Gastroesophageal sphincter (tissue), 4 donors: ENCODE results near the gene AGPAT1. TPM values are rescaled to one million over a fixed set of nuclear protein-coding genes. Genes with fewer than 3 reads are reported as not detected.

Experiments
- ATAC-seq: fragments of 150-250 bp; one replicate; pipeline ENCODE4 v1.9.1; 2016; ENCODE audit warnings: mild to moderate bottlenecking, moderate library complexity
- H3K27ac ChIP-seq, 4 donors: fragments of 200-600 bp; sonication (generic) in 3 of 4; 1 replicate in 3 of 4; 2 replicates in 1 of 4; pipeline ENCODE4 v1.5.1; 2016 to 2019
- H3K27me3 ChIP-seq: fragments of 200-600 bp; sonication (generic); one replicate; pipeline ENCODE4 v1.5.1; 2019
- H3K36me3 ChIP-seq, 2 donors: fragments of 200-600 bp; sonication (generic); one replicate each; pipeline ENCODE4 v1.5.1; 2019; ENCODE audit warnings: control low read depth in 1 of 2
- H3K4me1 ChIP-seq, 3 donors: fragments of 200-600 bp; sonication (generic); 1 replicate in 2 of 3; 2 replicates in 1 of 3; pipeline ENCODE4 v1.5.1; 2016 to 2019; ENCODE audit warnings: control low read depth in 2 of 3
- H3K4me3 ChIP-seq, 2 donors: fragments of 200-600 bp; sonication (generic); one replicate each; pipeline ENCODE4 v1.5.1; 2019; ENCODE audit warnings: mild to moderate bottlenecking in 1 of 2, moderate library complexity in 1 of 2
- H3K9me3 ChIP-seq, 3 donors: fragments of 200-600 bp; sonication (generic); one replicate each; pipeline ENCODE4 v1.5.1; 2017 to 2019; ENCODE audit warnings: control low read depth in 2 of 3
- EP300 ChIP-seq: sonication (generic); formaldehyde crosslinking; IDR thresholded peaks from one replicate; pipeline ENCODE4 v1.6.1; 2017; ENCODE audit warnings: antibody characterized with exemption, mild to moderate bottlenecking
- POLR2A ChIP-seq, 2 donors: fragments of 450-650 bp; IDR thresholded peaks; one replicate each; pipeline ENCODE4 v1.6.1; 2017; ENCODE audit warnings: antibody characterized with exemption in 2 of 2, mild to moderate bottlenecking in 2 of 2, moderate library complexity in 1 of 2
- POLR2AphosphoS5 ChIP-seq: sonication (generic); formaldehyde crosslinking; IDR thresholded peaks from one replicate; pipeline ENCODE4 v1.6.1; 2017; ENCODE audit warnings: antibody characterized with exemption
- WGBS, 2 donors: methylation state at CpG; one replicate each; pipeline ENCODE4 v1.1.5; 2018; ENCODE audit warnings: low coverage in 1 of 2; 5-methylcytosine and 5-hydroxymethylcytosine counted together
- total RNA-seq, 4 donors: library from RNA; depleted of rRNA; stranded (reverse); fragments of >200 nt; gene quantifications; one replicate each; pipeline ENCODE4 v1.1.0, GENCODE V29; 2016
- TF ChIP-seq, protein P1 (sequence below), 4 experiments: fragments of 200-600 bp in 2 of 4; fragments of 450-650 bp in 2 of 4; sonication (generic) in 1 of 4; IDR thresholded peaks; one replicate each; pipeline ENCODE4 v1.5.1; 2017 to 2019; ENCODE audit warnings: antibody characterized with exemption in 4 of 4, mild to moderate bottlenecking in 2 of 4, moderate library complexity in 2 of 4

The AGPAT1 gene
- total RNA-seq, 4 donors from 2014 or later: 45.6 to 70.5 (median 54.6) TPM

DNA sequence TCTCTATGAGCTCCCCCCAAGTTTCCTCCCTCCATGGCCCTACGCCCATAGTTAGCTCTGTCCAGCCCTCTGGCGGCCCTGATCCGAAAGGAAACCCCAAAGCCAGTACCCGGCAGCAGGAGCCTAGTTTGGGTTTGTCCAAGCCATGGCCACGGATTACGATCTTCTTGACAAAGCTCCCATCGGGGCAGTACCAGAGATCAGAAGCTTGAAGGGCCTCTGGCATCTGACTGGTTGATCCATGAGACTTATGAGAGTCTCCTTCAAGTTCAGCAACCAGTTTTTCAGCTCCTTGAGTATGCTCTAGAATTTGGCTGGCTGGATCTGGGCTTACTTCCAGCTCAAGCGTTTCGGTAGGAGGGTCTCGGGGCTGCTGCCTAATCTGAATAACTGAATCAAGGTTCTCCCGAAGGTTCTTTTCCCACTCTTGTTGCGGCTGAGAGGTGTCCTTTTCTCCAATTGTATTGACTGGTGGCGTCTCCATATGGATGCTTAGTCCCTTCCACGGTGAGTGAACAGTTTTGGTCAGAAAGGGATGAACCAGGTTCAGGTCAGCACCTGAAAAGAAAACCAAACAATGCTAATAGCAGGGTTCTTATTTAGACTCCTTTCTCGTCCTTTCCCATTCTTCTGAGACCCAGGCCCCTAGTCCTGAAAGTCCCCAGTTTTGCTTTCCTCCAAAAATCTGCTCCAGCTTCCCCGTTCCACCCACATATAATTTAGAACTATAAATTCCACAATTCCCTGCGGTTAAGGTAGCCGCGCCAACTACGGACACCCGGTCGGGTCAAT is 46.4 kb downstream of the AGPAT1 start:
- Histone ChIP-seq H3K4me1 (peaks cover 7 to 49% (median 24%) of the 10 kb centered on the region in 3 donors), H3K27ac (peak overlapping the region; percentile 47 to 93 (median 92)), H3K4me3 (peak overlapping the region; percentile 50 to 89), H3K36me3 (peaks cover 0 to 25% of the 10 kb centered on the region in 2 donors), H3K27me3 (no peaks in the 10 kb centered on the region), H3K9me3 (no peaks in the 10 kb centered on the region)
- 18 to 37% methylated on average over 8 to 16 of the region's 22 CpGs for WGBS, 2 donors
- TF ChIP-seq POLR2A (IDR thresholded peaks at IDR 0.05): no peak
- TF ChIP-seq POLR2AphosphoS5: peak; percentile 87
- ATAC-seq: peak; percentile 50

DNA sequence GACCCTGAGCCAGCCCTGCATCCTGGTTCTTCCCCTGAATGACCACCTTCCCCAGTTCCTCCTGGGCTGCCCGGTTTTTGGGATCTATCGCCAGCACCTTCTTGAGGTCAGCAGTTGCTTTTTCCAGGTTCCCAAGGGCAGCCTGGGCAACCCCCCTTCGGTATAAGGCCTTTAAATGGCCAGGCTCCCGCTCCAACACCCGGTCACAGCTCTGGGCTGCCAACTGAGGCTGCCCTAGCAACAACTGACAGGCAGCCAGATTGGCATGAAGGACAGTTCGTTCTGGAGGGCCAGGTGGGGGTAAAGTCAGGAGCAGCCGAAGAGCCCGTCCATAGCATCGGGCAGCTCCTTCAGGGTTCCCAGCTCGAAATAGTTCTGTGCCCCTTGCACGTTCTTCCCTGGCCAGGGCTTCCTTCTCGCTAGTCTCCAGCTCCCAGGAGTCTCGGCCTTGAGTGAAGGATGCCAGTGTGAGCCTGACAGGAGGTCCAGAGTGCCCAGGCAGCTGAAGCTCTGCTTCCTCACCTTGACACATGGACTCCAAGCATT is 47.1 kb downstream of the AGPAT1 start:
- Histone ChIP-seq H3K4me3 (peak overlapping the region in 1 of 2 donors; percentile 89), H3K36me3 (peaks cover 0 to 32% of the 10 kb centered on the region in 2 donors), H3K9me3 (no peaks in the 10 kb centered on the region), H3K27me3 (no peaks in the 10 kb centered on the region), H3K4me1 (peaks cover 7 to 50% (median 24%) of the 10 kb centered on the region in 3 donors), H3K27ac (peak overlapping the region in 3 of 4 donors; percentile 91 to 93 (median 92))
- WGBS, 2 donors: 93% methylated on average over 8 of the region's 13 CpGs; no CpG with 5 or more reads in 1 of the 2 donors
- TF ChIP-seq, protein P1, sequence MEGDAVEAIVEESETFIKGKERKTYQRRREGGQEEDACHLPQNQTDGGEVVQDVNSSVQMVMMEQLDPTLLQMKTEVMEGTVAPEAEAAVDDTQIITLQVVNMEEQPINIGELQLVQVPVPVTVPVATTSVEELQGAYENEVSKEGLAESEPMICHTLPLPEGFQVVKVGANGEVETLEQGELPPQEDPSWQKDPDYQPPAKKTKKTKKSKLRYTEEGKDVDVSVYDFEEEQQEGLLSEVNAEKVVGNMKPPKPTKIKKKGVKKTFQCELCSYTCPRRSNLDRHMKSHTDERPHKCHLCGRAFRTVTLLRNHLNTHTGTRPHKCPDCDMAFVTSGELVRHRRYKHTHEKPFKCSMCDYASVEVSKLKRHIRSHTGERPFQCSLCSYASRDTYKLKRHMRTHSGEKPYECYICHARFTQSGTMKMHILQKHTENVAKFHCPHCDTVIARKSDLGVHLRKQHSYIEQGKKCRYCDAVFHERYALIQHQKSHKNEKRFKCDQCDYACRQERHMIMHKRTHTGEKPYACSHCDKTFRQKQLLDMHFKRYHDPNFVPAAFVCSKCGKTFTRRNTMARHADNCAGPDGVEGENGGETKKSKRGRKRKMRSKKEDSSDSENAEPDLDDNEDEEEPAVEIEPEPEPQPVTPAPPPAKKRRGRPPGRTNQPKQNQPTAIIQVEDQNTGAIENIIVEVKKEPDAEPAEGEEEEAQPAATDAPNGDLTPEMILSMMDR (IDR thresholded peaks at IDR 0.05): no peak
- TF ChIP-seq EP300 (no peak), POLR2A (IDR thresholded peaks at IDR 0.05) (no peak), POLR2AphosphoS5 (no peak)
- ATAC-seq: no peak

DNA sequence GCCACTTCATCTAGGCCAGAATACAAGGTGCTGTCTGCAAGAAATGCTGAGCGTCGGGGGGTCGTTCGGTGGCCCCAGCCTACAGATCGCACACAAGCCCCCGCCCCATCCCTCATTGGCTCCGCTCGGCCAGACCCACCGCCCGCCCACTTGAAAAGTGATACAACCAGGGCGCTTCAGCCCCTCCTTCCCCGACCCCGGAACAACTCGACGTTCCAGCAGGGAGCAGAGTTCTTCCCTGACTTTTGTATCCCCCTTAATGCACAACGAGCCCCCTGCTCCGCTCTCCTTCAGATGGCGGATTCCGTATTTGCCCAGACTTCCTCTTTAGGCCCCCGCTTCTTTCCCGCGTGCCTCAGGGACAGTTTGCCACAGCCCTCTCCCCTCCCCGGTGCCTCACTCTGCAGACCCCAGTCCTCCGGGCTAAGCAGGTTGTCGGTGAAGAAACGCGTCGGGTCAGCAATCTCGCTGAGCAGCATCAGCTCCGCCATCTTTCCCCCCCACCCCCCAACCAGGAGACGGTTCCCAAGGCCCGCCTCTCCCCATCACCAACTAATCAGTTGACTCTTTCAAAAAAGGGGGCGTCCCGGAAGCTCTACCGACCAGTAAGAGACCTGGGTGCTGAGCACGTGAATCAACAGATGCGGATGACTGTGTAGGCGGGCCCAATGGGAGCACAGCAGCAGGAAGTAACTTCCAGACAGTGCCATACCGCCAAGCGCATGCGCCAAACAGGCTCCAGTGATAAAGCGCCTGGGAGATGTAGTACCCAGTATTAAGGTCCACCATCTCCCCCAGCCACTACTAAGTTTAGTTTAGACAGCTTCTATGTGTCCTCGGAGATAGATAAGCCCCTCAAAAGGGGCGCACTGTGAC is 47.9 kb downstream of the AGPAT1 start, which contains the start of gene ATF6B:
TSS of gene ATF6B (minus strand) at position 530 of the 876 bp plus-strand sequence. CDS start at position 491, 39 bp downstream.
- Histone ChIP-seq H3K27ac (peak within 1 kb of the TSS; percentile 36 to 93 (median 92)), H3K36me3 (peaks cover 0 to 41% of the 10 kb centered on the region in 2 donors), H3K4me1 (peaks cover 7 to 50% (median 24%) of the 10 kb centered on the region in 3 donors), H3K9me3 (no peaks in the 10 kb centered on the region), H3K4me3 (peak within 1 kb of the TSS; percentile 55 to 89), H3K27me3 (no peaks in the 10 kb centered on the region)
- 0 to 1% methylated on average over 17 to 24 of the region's 44 CpGs for WGBS, 2 donors
- peak; percentile 95 for ATAC-seq
- peak; percentile 53 to 55 for TF ChIP-seq POLR2A (IDR thresholded peaks at IDR 0.05)
- TF ChIP-seq POLR2AphosphoS5: peak; percentile 38
- TF ChIP-seq, protein P1 (IDR thresholded peaks at IDR 0.05): no peak

DNA sequence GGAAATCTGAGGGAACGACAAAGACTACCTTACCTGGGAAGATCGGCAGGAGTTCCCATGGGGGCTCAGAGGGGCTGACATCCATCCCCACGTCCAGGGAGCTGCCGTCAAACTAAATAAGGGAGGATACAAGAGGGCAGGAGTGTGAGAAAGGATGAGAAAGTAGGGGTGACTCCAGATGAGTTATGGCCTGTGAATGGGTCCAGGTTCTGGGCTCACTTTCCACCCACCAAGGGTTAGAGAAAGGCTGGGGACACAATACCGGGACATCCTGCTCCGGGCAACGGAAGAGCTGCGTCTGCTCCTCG is 48.5 kb downstream of the AGPAT1 start:
- Histone ChIP-seq H3K4me3 (peak overlapping the region; percentile 55 to 89), H3K27ac (peak overlapping the region in 3 of 4 donors; percentile 91 to 93 (median 92)), H3K9me3 (no peaks in the 10 kb centered on the region), H3K27me3 (no peaks in the 10 kb centered on the region), H3K4me1 (peaks cover 7 to 50% (median 24%) of the 10 kb centered on the region in 3 donors), H3K36me3 (peaks cover 0 to 46% of the 10 kb centered on the region in 2 donors)
- WGBS, 2 donors: 2 to 3% methylated on average over 9 of the region's 9 CpGs
- no peak for ATAC-seq
- TF ChIP-seq POLR2AphosphoS5 (no peak), EP300 (no peak), POLR2A (IDR thresholded peaks at IDR 0.05) (no peak)
- TF ChIP-seq, protein P1 (IDR thresholded peaks at IDR 0.05): no peak

DNA sequence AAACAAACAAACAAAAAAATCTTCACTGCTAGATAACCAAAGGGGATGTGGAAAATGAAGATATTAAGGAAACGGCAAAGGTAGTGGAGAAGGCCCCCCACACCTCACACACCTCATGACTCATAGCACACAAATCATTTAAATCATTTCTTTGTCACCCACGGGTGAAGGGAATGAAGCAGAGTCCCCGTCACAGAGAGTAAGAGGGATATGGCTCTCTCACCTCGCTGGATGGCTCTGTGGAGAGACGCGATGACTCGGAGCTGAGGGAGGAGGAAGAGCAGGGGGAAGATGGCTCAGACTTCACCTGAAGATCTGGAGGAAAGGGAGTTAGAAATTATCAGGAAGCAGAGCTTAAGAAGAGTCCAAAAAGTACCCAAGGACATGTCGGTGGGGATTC is 49.0 kb downstream of the AGPAT1 start:
- ATAC-seq: no peak
- TF ChIP-seq POLR2AphosphoS5 (no peak), EP300 (no peak), POLR2A (IDR thresholded peaks at IDR 0.05) (no peak)
- TF ChIP-seq, protein P1 (IDR thresholded peaks at IDR 0.05): no peak
- no peaks in the 10 kb centered on the region for H3K9me3 ChIP-seq
- no peaks in the 10 kb centered on the region for H3K27me3 ChIP-seq
- 48 to 61% methylated on average over 8 of the region's 8 CpGs for WGBS, 2 donors
- H3K4me1 ChIP-seq: peaks cover 7 to 50% (median 24%) of the 10 kb centered on the region in 3 donors
- peak overlapping the region in 1 of 2 donors; percentile 89 for H3K4me3 ChIP-seq
- peak overlapping the region in 2 of 4 donors; percentile 92 to 93 for H3K27ac ChIP-seq
- H3K36me3 ChIP-seq: peaks cover 0 to 51% of the 10 kb centered on the region in 2 donors
